Measurements from ENCODE around the gene WNT3A. TPM values are rescaled to one million over a fixed set of nuclear protein-coding genes. Genes with fewer than 3 reads are reported as not detected.

WNT3A gene
- total and polyA plus RNA-seq, 9 of the 15 experiments (the other 6 are each of a cell fraction or from before 2014, with no cell fraction given), result not detected

DNA sequence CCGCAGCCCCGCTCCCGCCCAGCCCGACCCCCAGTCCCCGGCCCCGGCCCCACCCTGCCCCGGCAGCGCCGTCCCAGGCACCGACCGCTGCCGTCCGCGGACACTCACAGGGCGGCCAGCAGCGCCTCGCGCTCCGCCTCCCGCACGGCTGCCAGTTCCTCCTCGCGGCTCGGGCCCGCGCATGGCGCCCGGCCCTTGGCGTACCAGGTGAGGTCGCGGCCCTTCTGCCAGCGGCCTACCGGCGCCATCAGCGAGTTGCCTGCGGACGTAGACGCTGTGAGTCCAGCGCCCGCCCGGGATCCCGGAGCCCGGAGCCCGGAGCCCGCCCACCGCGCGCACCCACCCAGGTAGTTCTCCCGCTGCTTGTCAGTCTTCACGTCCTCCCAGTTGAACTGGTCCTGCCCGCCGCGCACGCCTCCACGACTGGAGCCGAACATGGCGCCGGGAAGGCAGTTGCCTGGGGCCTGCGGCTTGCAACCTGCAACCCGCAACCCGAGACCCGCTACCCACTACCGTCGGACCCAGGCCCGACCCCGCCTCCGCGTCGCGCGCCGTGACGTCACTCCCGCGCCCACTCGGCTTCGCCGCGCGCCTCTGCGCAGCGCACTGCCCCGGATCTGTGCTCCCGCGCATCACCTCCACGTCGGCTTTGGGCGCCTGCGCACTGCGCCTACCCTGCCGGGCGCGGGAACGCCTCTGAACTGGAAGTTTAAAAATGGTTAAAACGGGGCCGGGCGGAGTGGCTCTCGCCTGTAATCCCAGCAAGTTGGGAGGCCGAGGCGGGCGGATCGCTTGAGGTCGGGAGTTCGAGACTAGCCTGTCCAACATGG, 96.2 kb downstream of the WNT3A start, which contains the start of gene C1orf35:
TSS of gene C1orf35 (minus strand) at position 535 of the 830 bp plus-strand sequence. CDS start at position 437, 98 bp downstream.
- BruUV-seq (replicated peaks), result TSS peak; percentile 46
- Histone ChIP-seq H3K79me2 (ENCODE audit: control insufficient read depth, insufficient read depth, low read length) (peaks cover 46% of the 10 kb centered on the region), H3K9me3 (replicated peaks; ENCODE audit: control insufficient read depth, insufficient read depth, low read depth, low read length) (peaks cover 5% of the 10 kb centered on the region; the same call in 1 of the 2 replicates), H3K4me1 (replicated peaks in 1 of 2; ENCODE audit: control insufficient read depth in 2 of 2, insufficient read depth in 2 of 2, low read length in 2 of 2) (peaks cover 16 to 61% of the 10 kb centered on the region in 2 experiments), H3K27me3 (ENCODE audit: control insufficient read depth in 2 of 2, insufficient read depth in 2 of 2, low read length in 2 of 2) (no peaks in the 10 kb centered on the region), H3K9ac (ENCODE audit: insufficient read depth in 1 of 2, low read depth in 2 of 2, low read length in 2 of 2) (peak within 1 kb of the TSS; percentile 87 to 98), H3K27ac (ENCODE audit: extremely low read depth, low read depth, low read length) (peak within 1 kb of the TSS; percentile 87), H3K9me1 (ENCODE audit: control insufficient read depth, insufficient read depth, low read length) (peaks cover 3% of the 10 kb centered on the region), H3K4me3 (peak within 1 kb of the TSS; percentile 100), H3K4me2 (ENCODE audit: insufficient read depth, low read length) (peak within 1 kb of the TSS; percentile 94), H3K36me3 (ENCODE audit: control insufficient read depth, insufficient read depth, low read length) (peaks cover 64% of the 10 kb centered on the region; the same call in 2 of the 3 replicates), H4K20me1 (replicated peaks; ENCODE audit: control insufficient read depth, insufficient read depth, low read length) (peaks cover 26% of the 10 kb centered on the region), H2AFZ (ENCODE audit: low read depth, low read length) (peak within 1 kb of the TSS; percentile 99)
- intact Hi-C loops (cut with micrococcal nuclease) (no loop called here), in situ Hi-C loops (cut with MboI) (no loop called here)
- peak; percentile 95 to 99 (median 98) for DNase-seq (ENCODE audit: extremely low read depth in 1 of 4, low spot score in 3 of 4)
- peak; percentile 93 for FAIRE-seq
- ChIA-PET CTCF (ENCODE audit: low intra/inter-chr PET ratio) (interaction anchor here (0.7 kb wide), 2 partner anchors 20 to 90 kb away, joined by 3 to 4 read pairs; no protein-coding TSS in a partner anchor), POLR2A (interaction anchor here (0.5 to 1.6 kb wide), 4 partner anchors 8 to 1530 kb away, joined by 3 to 7 read pairs (median 4); no protein-coding TSS in a partner anchor)
- under 1% methylated on average over 82 of the region's 104 CpGs for WGBS (ENCODE audit: insufficient coverage, low coverage, missing lambda C conversion rate)
- peak; percentile 85 for ATAC-seq
- TF ChIP-seq, protein P1, sequence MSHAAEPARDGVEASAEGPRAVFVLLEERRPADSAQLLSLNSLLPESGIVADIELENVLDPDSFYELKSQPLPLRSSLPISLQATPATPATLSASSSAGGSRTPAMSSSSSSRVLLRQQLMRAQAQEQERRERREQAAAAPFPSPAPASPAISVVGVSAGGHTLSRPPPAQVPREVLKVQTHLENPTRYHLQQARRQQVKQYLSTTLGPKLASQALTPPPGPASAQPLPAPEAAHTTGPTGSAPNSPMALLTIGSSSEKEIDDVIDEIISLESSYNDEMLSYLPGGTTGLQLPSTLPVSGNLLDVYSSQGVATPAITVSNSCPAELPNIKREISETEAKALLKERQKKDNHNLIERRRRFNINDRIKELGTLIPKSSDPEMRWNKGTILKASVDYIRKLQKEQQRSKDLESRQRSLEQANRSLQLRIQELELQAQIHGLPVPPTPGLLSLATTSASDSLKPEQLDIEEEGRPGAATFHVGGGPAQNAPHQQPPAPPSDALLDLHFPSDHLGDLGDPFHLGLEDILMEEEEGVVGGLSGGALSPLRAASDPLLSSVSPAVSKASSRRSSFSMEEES (CRISPR knock-in tag; IDR thresholded peaks at IDR 0.05), result no peak; the same call in 1 of the 2 replicates
- TF ChIP-seq, protein P2, sequence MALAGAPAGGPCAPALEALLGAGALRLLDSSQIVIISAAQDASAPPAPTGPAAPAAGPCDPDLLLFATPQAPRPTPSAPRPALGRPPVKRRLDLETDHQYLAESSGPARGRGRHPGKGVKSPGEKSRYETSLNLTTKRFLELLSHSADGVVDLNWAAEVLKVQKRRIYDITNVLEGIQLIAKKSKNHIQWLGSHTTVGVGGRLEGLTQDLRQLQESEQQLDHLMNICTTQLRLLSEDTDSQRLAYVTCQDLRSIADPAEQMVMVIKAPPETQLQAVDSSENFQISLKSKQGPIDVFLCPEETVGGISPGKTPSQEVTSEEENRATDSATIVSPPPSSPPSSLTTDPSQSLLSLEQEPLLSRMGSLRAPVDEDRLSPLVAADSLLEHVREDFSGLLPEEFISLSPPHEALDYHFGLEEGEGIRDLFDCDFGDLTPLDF (CRISPR knock-in tag; IDR thresholded peaks at IDR 0.05), result peak; percentile 99
- TF ChIP-seq RAD51 (IDR thresholded peaks at IDR 0.05; ENCODE audit: borderline replicate concordance, low read depth) (no peak), ZNF354B (CRISPR knock-in tag; IDR thresholded peaks at IDR 0.05) (no peak), LARP7 (IDR thresholded peaks at IDR 0.05) (no peak), JUNB (CRISPR knock-in tag; conservative IDR thresholded peaks at IDR 0.05) (0 out of 2 replicates have a peak, but pooled peaks have one; percentile 30), PRMT5 (CRISPR knock-in tag; IDR thresholded peaks at IDR 0.05) (no peak), HOXB6 (CRISPR knock-in tag; IDR thresholded peaks at IDR 0.05; ENCODE audit: borderline replicate concordance) (0 out of 2 replicates have a peak, but pooled peaks have one; percentile 36), ZNF253 (CRISPR knock-in tag; conservative IDR thresholded peaks at IDR 0.05) (no peak), NEUROD1 (IDR thresholded peaks at IDR 0.05; ENCODE audit: borderline replicate concordance, low read depth, low read length, partially characterized antibody) (peak; percentile 24), IFI16 (CRISPR knock-in tag; IDR thresholded peaks at IDR 0.05) (no peak), NFATC3 (IDR thresholded peaks at IDR 0.05) (no peak), ZNF77 (CRISPR knock-in tag; IDR thresholded peaks at IDR 0.05) (no peak)
- TF ChIP-seq, protein P3, sequence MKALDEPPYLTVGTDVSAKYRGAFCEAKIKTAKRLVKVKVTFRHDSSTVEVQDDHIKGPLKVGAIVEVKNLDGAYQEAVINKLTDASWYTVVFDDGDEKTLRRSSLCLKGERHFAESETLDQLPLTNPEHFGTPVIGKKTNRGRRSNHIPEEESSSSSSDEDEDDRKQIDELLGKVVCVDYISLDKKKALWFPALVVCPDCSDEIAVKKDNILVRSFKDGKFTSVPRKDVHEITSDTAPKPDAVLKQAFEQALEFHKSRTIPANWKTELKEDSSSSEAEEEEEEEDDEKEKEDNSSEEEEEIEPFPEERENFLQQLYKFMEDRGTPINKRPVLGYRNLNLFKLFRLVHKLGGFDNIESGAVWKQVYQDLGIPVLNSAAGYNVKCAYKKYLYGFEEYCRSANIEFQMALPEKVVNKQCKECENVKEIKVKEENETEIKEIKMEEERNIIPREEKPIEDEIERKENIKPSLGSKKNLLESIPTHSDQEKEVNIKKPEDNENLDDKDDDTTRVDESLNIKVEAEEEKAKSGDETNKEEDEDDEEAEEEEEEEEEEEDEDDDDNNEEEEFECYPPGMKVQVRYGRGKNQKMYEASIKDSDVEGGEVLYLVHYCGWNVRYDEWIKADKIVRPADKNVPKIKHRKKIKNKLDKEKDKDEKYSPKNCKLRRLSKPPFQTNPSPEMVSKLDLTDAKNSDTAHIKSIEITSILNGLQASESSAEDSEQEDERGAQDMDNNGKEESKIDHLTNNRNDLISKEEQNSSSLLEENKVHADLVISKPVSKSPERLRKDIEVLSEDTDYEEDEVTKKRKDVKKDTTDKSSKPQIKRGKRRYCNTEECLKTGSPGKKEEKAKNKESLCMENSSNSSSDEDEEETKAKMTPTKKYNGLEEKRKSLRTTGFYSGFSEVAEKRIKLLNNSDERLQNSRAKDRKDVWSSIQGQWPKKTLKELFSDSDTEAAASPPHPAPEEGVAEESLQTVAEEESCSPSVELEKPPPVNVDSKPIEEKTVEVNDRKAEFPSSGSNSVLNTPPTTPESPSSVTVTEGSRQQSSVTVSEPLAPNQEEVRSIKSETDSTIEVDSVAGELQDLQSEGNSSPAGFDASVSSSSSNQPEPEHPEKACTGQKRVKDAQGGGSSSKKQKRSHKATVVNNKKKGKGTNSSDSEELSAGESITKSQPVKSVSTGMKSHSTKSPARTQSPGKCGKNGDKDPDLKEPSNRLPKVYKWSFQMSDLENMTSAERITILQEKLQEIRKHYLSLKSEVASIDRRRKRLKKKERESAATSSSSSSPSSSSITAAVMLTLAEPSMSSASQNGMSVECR (CRISPR knock-in tag; IDR thresholded peaks at IDR 0.05), result peak; percentile 98
